ENCODE measurements around the gene TCF7L1.

DNA sequence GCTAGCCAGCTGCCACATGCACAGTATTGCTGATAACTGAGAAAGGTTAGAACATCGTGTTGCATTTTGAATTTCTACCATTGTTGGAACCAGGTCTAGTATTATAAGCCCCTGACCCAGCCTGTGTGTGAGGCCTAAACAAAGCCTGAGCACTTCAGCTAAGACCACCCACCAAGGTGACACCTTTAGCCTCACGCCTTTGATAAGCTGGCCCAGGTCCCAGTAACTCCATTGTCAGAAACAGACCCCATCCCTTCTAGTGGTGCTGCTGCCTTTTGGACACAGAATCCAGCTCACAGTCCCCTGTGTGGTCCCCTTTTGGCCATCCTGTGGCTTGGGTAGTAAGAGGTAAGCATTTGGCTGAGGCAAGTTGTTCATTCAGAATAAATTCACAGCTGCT is 223.0 kb downstream of the TCF7L1 start:
- TF ChIP-seq, protein P1, sequence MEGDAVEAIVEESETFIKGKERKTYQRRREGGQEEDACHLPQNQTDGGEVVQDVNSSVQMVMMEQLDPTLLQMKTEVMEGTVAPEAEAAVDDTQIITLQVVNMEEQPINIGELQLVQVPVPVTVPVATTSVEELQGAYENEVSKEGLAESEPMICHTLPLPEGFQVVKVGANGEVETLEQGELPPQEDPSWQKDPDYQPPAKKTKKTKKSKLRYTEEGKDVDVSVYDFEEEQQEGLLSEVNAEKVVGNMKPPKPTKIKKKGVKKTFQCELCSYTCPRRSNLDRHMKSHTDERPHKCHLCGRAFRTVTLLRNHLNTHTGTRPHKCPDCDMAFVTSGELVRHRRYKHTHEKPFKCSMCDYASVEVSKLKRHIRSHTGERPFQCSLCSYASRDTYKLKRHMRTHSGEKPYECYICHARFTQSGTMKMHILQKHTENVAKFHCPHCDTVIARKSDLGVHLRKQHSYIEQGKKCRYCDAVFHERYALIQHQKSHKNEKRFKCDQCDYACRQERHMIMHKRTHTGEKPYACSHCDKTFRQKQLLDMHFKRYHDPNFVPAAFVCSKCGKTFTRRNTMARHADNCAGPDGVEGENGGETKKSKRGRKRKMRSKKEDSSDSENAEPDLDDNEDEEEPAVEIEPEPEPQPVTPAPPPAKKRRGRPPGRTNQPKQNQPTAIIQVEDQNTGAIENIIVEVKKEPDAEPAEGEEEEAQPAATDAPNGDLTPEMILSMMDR (IDR thresholded peaks at IDR 0.05; ENCODE audit: insufficient read depth, low read length): no peak
- no peak for TF ChIP-seq GABPA (IDR thresholded peaks at IDR 0.05; ENCODE audit: low read depth)
- TF ChIP-seq REST (IDR thresholded peaks at IDR 0.05; ENCODE audit: insufficient replicate concordance, low read depth): no peak

Data from HL-60 (cell line).